OCI-LY7 (cell line): Measurements from ENCODE around the gene UFD1. TPM values are rescaled to one million over a fixed set of nuclear protein-coding genes. Genes with fewer than 3 reads are reported as not detected.

Experiments used
- BruUV-seq: library from RNA; stranded (reverse); fragments of 400-500 nt; replicated peaks from 2 replicates; lab custom pipeline; 2021; lab: Mats Ljungman, UMichigan
- CTCF ChIA-PET: fragments of 300-600 bp; sonication (Branson Sonifier 250); formaldehyde crosslinking; loops from one replicate; lab custom pipeline; 2022; ENCODE audit warnings: antibody characterized with exemption; ENCODE audit not compliant: unreplicated experiment; lab: Charles Lee
- POLR2A ChIA-PET: fragments of 300-600 bp; sonication (Branson Sonifier 250); formaldehyde crosslinking; loops from one replicate; lab custom pipeline; 2022; ENCODE audit warnings: antibody characterized with exemption; lab: Charles Lee
- DNase-seq: peaks from one replicate; pipeline ENCODE4 v3.0.0-alpha.2; 2015; ENCODE audit warnings: low spot score
- H2AFZ ChIP-seq: fragments of 200-600 bp; sonication (generic), shearing (Covaris generic); 2 replicates; pipeline ENCODE4 v1.6.1; 2014; ENCODE audit warnings: mild to moderate bottlenecking, antibody characterized with exemption, low read length, moderate library complexity
- H3K27ac ChIP-seq: fragments of 200-600 bp; sonication (generic); 2 replicates; pipeline ENCODE4 v1.5.1; 2014; ENCODE audit warnings: mixed run types, low read depth, mild to moderate bottlenecking, moderate library complexity, low read length, inconsistent platforms; ENCODE audit not compliant: poor library complexity, severe bottlenecking
- H3K36me3 ChIP-seq: fragments of 200-600 bp; sonication (generic); 2 replicates; pipeline ENCODE4 v1.6.1; 2014; ENCODE audit warnings: mild to moderate bottlenecking, antibody characterized with exemption, low read length, moderate library complexity, mixed read lengths; ENCODE audit not compliant: insufficient read depth
- H3K4me1 ChIP-seq: fragments of 200-600 bp; sonication (generic); 2 replicates; pipeline ENCODE4 v1.5.1; 2014; ENCODE audit warnings: mild to moderate bottlenecking, low read length; ENCODE audit not compliant: insufficient read depth, poor library complexity, severe bottlenecking
- H3K4me2 ChIP-seq: fragments of 200-600 bp; sonication (generic); 2 replicates; pipeline ENCODE4 v1.6.1; 2014; ENCODE audit warnings: mild to moderate bottlenecking, low read length
- H3K4me3 ChIP-seq: fragments of 200-600 bp; sonication (generic); 2 replicates; pipeline ENCODE4 v1.5.1; 2014; ENCODE audit warnings: mild to moderate bottlenecking, low read depth, low read length; ENCODE audit not compliant: poor library complexity, severe bottlenecking
- H3K79me2 ChIP-seq: fragments of 200-600 bp; sonication (generic); 2 replicates; pipeline ENCODE4 v1.6.1; 2016; ENCODE audit warnings: low read depth, mild to moderate bottlenecking, low read length, moderate library complexity, mixed read lengths; ENCODE audit not compliant: insufficient read depth
- H3K9me2 ChIP-seq: fragments of 200-600 bp; sonication (generic); 2 replicates; pipeline ENCODE4 v1.6.1; 2016; ENCODE audit warnings: mild to moderate bottlenecking, low read length, mixed read lengths; ENCODE audit not compliant: insufficient read depth
- H3K9me3 ChIP-seq: fragments of 200-600 bp; sonication (generic); 2 replicates; pipeline ENCODE4 v1.6.1; 2014; ENCODE audit warnings: mild to moderate bottlenecking, mixed run types, low read length, mixed read lengths
- H4K20me1 ChIP-seq: fragments of 200-600 bp; sonication (generic); 2 replicates; pipeline ENCODE4 v1.6.1; 2014; ENCODE audit warnings: mild to moderate bottlenecking, antibody characterized with exemption, low read length, moderate library complexity, mixed read lengths; ENCODE audit not compliant: insufficient read depth
- EZH2phosphoT487 ChIP-seq: fragments of 200-600 bp; sonication (generic); IDR thresholded peaks from 2 replicates; pipeline ENCODE4 v1.6.1; 2018; ENCODE audit warnings: low read depth, borderline replicate concordance, mild to moderate bottlenecking, mixed run types, antibody characterized with exemption, low read length, moderate library complexity, mixed read lengths
- intact Hi-C: fragments of 100-400 bp; cut with micrococcal nuclease; formaldehyde crosslinking; loops from one replicate; pipeline ENCODE4 v1.10.0; 2022; ENCODE audit not compliant: unreplicated experiment
- total RNA-seq, 2 experiments: library from RNA; depleted of rRNA in 1 of 2; stranded (reverse); fragments of >200 nt in 1 of 2; shearing (Covaris generic) in 1 of 2; gene quantifications; 2 replicates each; pipeline ENCODE4 v1.2.3, GENCODE V29; 2014 to 2022
- TF ChIP-seq, protein P1 (sequence below): fragments of 200-600 bp; sonication (generic); conservative IDR thresholded peaks from 2 replicates; pipeline ENCODE4 v1.5.1; 2014; ENCODE audit warnings: mild to moderate bottlenecking, antibody characterized with exemption, low read length, moderate library complexity, mixed read lengths

UFD1 gene
- total RNA-seq, 2 experiments from 2014 or later = 60.1 to 70.8 TPM

DNA sequence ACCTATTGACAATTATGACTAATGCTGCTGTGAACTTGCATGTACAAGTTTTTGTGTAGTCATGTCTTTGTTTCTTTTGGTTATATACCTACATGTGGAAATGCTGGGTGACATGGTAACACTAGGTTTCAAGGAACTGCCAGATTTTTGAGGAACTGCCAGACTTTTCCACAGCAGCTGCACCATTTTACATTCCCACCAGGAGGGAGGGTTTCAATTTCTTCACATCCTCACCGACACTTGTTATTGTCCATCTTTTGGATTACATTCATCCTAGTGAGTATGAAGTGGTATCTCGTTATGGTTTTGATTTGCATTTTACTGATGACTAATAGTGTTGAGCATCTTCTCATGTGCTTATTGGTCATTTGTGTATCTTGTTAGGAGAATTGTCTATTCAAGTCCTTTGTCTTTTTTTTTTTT, 31.9 kb upstream of the UFD1 start:
- TF ChIP-seq, protein P1, sequence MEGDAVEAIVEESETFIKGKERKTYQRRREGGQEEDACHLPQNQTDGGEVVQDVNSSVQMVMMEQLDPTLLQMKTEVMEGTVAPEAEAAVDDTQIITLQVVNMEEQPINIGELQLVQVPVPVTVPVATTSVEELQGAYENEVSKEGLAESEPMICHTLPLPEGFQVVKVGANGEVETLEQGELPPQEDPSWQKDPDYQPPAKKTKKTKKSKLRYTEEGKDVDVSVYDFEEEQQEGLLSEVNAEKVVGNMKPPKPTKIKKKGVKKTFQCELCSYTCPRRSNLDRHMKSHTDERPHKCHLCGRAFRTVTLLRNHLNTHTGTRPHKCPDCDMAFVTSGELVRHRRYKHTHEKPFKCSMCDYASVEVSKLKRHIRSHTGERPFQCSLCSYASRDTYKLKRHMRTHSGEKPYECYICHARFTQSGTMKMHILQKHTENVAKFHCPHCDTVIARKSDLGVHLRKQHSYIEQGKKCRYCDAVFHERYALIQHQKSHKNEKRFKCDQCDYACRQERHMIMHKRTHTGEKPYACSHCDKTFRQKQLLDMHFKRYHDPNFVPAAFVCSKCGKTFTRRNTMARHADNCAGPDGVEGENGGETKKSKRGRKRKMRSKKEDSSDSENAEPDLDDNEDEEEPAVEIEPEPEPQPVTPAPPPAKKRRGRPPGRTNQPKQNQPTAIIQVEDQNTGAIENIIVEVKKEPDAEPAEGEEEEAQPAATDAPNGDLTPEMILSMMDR = no peak
- no peak for TF ChIP-seq EZH2phosphoT487
- Histone ChIP-seq H3K4me3 (no peak overlapping the region), H2AFZ (no peak overlapping the region), H3K27ac (no peak overlapping the region), H4K20me1 (no peaks in the 10 kb centered on the region), H3K79me2 (no peaks in the 10 kb centered on the region), H3K9me3 (no peaks in the 10 kb centered on the region), H3K4me2 (no peak overlapping the region), H3K4me1 (no peaks in the 10 kb centered on the region), H3K36me3 (peaks cover 97% of the 10 kb centered on the region), H3K9me2 (no peaks in the 10 kb centered on the region)
- CTCF ChIA-PET = interaction anchor here (0.6 kb wide), 1 partner anchor 30 kb away, joined by 3 read pairs; no protein-coding TSS in a partner anchor
- intact Hi-C loops = no loop called here
- BruUV-seq = no TSS peak
- POLR2A ChIA-PET = no interaction called here
- DNase-seq = no peak

DNA sequence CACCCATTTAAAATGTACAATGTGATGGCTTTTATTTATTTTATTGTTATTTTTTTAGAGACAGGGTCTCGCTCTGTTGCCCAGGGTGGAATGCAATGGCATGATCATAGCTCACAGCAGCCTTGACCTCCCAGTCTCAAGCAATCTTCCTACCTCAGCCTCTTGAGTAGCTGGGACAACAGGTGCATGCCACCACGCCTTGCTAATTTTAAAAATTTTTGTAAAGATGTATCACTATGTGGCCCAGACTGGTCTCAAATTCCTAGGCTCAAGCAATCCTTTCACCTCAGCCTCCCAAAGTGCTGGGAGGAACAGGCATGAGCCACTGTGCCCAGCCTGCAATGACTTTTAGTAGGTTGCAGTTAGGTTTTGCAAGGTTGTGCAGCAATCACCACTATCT, 30.9 kb upstream of the UFD1 start:
- no peak for TF ChIP-seq EZH2phosphoT487
- TF ChIP-seq, protein P1 = no peak
- DNase-seq = no peak
- H3K27ac ChIP-seq = no peak overlapping the region
- intact Hi-C loops = no loop called here
- ChIA-PET CTCF (no interaction called here), POLR2A (no interaction called here)
- peaks cover 97% of the 10 kb centered on the region for H3K36me3 ChIP-seq
- no TSS peak for BruUV-seq
- no peaks in the 10 kb centered on the region for H3K79me2 ChIP-seq
- H3K4me3 ChIP-seq = no peak overlapping the region
- no peaks in the 10 kb centered on the region for H3K4me1 ChIP-seq
- H3K9me2 ChIP-seq = no peaks in the 10 kb centered on the region
- H4K20me1 ChIP-seq = no peaks in the 10 kb centered on the region
- no peaks in the 10 kb centered on the region for H3K9me3 ChIP-seq
- no peak overlapping the region for H3K4me2 ChIP-seq
- H2AFZ ChIP-seq = no peak overlapping the region

DNA sequence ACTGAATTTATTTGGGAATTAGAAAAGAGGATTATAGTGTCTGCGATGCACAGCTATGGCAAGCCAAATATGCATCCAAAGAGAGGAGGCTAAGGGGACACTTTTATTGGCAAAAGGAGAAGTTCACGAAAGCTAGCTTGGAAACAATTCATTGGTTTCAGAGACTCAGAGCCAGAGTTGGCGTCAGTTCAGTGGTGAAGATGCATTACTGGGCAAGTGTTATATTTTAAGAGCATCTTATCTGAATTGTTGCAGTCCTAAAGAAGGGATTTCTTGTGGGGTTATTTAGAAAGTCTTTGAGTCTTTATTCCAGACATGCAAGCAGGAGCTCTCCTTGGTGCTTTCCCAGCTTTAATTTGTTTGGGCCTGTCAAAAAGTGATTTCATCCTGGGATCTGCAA, 30.2 kb upstream of the UFD1 start:
- ChIA-PET POLR2A (no interaction called here), CTCF (no interaction called here)
- no peak overlapping the region for H3K27ac ChIP-seq
- no peak overlapping the region for H3K4me3 ChIP-seq
- BruUV-seq = TSS peak; percentile 12
- no peak for DNase-seq
- intact Hi-C loops = no loop called here
- no peak for TF ChIP-seq EZH2phosphoT487
- TF ChIP-seq, protein P1 = no peak
- no peaks in the 10 kb centered on the region for H3K9me2 ChIP-seq
- H3K36me3 ChIP-seq = peaks cover 92% of the 10 kb centered on the region
- H3K79me2 ChIP-seq = no peaks in the 10 kb centered on the region
- H3K9me3 ChIP-seq = no peaks in the 10 kb centered on the region
- H4K20me1 ChIP-seq = no peaks in the 10 kb centered on the region
- H2AFZ ChIP-seq = no peak overlapping the region
- H3K4me2 ChIP-seq = no peak overlapping the region
- no peaks in the 10 kb centered on the region for H3K4me1 ChIP-seq
